Muscle of leg (tissue), 11 donors: ENCODE measurements around the gene LPGAT1. TPM values are rescaled to one million over a fixed set of nuclear protein-coding genes. Genes with fewer than 3 reads are reported as not detected.

Source experiments
- DNase-seq: peaks from one replicate; pipeline ENCODE4 v3.0.0; 2013
- H3K27ac ChIP-seq: one replicate; pipeline ENCODE4 v1.5.1; 2013; ENCODE audit warnings: mild to moderate bottlenecking, low read length, control low read depth
- H3K27me3 ChIP-seq: one replicate; pipeline ENCODE4 v1.6.1; 2013; ENCODE audit warnings: low read length; ENCODE audit not compliant: control insufficient read depth, insufficient read depth
- H3K36me3 ChIP-seq: one replicate; pipeline ENCODE4 v1.6.1; 2013; ENCODE audit warnings: low read length; ENCODE audit not compliant: control insufficient read depth, insufficient read depth
- H3K4me1 ChIP-seq: one replicate; pipeline ENCODE4 v1.6.1; 2013; ENCODE audit warnings: low read length; ENCODE audit not compliant: control insufficient read depth, insufficient read depth
- H3K4me3 ChIP-seq: one replicate; pipeline ENCODE4 v1.5.1; 2013; ENCODE audit warnings: low read length, control low read depth
- H3K9me3 ChIP-seq: replicated peaks from 2 replicates; pipeline ENCODE4 v1.6.1; 2013; ENCODE audit warnings: low read depth, low read length; ENCODE audit not compliant: control insufficient read depth
- WGBS: methylation state at CpG from one replicate; pipeline ENCODE4 v1.1.5; 2013; ENCODE audit warnings: missing lambda C conversion rate; ENCODE audit not compliant: insufficient coverage; 5-methylcytosine and 5-hydroxymethylcytosine counted together
- polyA plus RNA-seq, 8 donors: library from polyadenylated mRNA; unstranded; fragments of 120-200 nt; gene quantifications; one replicate each; pipeline versions ENCODE4 v1.2.1 to v1.2.3, GENCODE V29; 2013; ENCODE audit warnings: inconsistent platforms in 1 of 8, low replicate concordance in 1 of 8; ENCODE audit not compliant: insufficient read length in 8 of 8, insufficient read depth in 1 of 8
- total RNA-seq: library from RNA; stranded (reverse); fragments of 120-200 nt; gene quantifications from one replicate; pipeline ENCODE4 v1.2.4, GENCODE V29; 2013

Gene LPGAT1
- total and polyA plus RNA-seq, 9 donors: 14.0 to 23.1 (median 17.6) TPM

GRCh38 chr1:211708926-211709325 is 121.6 kb downstream of the LPGAT1 start:
- no peaks in the 10 kb centered on the region for H3K36me3 ChIP-seq
- H3K4me3 ChIP-seq: no peak overlapping the region
- no peaks in the 10 kb centered on the region for H3K27me3 ChIP-seq
- no peak for DNase-seq
- no CpG with 5 or more reads among the region's 4 CpGs for WGBS
- H3K9me3 ChIP-seq: no peaks in the 10 kb centered on the region
- peaks cover 22% of the 10 kb centered on the region for H3K4me1 ChIP-seq
- no peak overlapping the region for H3K27ac ChIP-seq

- Histone ChIP-seq H3K4me1 (peaks cover 28% of the 10 kb centered on the region), H3K27me3 (no peaks in the 10 kb centered on the region), H3K27ac (no peak overlapping the region), H3K4me3 (no peak overlapping the region), H3K36me3 (no peaks in the 10 kb centered on the region), H3K9me3 (no peaks in the 10 kb centered on the region)
- 93% methylated on average over 5 of the region's 6 CpGs for WGBS
- no peak for DNase-seq
Measured at GRCh38 chr1:211708006-211708405, 122.6 kb downstream of the LPGAT1 start.

- Histone ChIP-seq H3K4me1 (peaks cover 28% of the 10 kb centered on the region), H3K9me3 (no peaks in the 10 kb centered on the region), H3K27ac (peak overlapping the region; percentile 59), H3K36me3 (no peaks in the 10 kb centered on the region), H3K4me3 (no peak overlapping the region), H3K27me3 (no peaks in the 10 kb centered on the region)
- 56% methylated on average over 2 of the region's 6 CpGs for WGBS
- DNase-seq: peak; percentile 68
Measured at GRCh38 chr1:211705467-211706091, 125.0 kb downstream of the LPGAT1 start.

GRCh38 chr1:211704543-211704942 is 126.0 kb downstream of the LPGAT1 start:
- Histone ChIP-seq H3K36me3 (no peaks in the 10 kb centered on the region), H3K27me3 (no peaks in the 10 kb centered on the region), H3K27ac (no peak overlapping the region), H3K4me1 (peaks cover 28% of the 10 kb centered on the region), H3K4me3 (no peak overlapping the region), H3K9me3 (no peaks in the 10 kb centered on the region)
- 89% methylated on average over 1 of the region's 3 CpGs for WGBS
- DNase-seq: no peak

GRCh38 chr1:211703812-211704537 is 126.6 kb downstream of the LPGAT1 start:
- 54% methylated on average over 8 of the region's 11 CpGs for WGBS
- H3K4me1 ChIP-seq: peaks cover 28% of the 10 kb centered on the region
- no peaks in the 10 kb centered on the region for H3K36me3 ChIP-seq
- no peak overlapping the region for H3K27ac ChIP-seq
- peaks cover 2% of the 10 kb centered on the region for H3K27me3 ChIP-seq
- peak; percentile 49 for DNase-seq
- no peaks in the 10 kb centered on the region for H3K9me3 ChIP-seq
- no peak overlapping the region for H3K4me3 ChIP-seq

- Histone ChIP-seq H3K4me1 (peaks cover 43% of the 10 kb centered on the region), H3K4me3 (no peak overlapping the region), H3K27ac (no peak overlapping the region), H3K9me3 (no peaks in the 10 kb centered on the region), H3K27me3 (peaks cover 4% of the 10 kb centered on the region), H3K36me3 (no peaks in the 10 kb centered on the region)
- no peak for DNase-seq
- 95% methylated on average over 4 of the region's 6 CpGs for WGBS
Measured at GRCh38 chr1:211701733-211702132, 128.8 kb downstream of the LPGAT1 start.

- DNase-seq: no peak
- no peak overlapping the region for H3K4me3 ChIP-seq
- WGBS: 30% methylated on average over 13 of the region's 16 CpGs
Measured at GRCh38 chr1:211699059-211699458, 131.5 kb downstream of the LPGAT1 start.

GRCh38 chr1:211698161-211699026 is 132.2 kb downstream of the LPGAT1 start:
- H3K27ac ChIP-seq: no peak overlapping the region
- 22% methylated on average over 14 of the region's 29 CpGs for WGBS
- peak; percentile 63 for DNase-seq
- H3K4me3 ChIP-seq: peak overlapping the region; percentile 5
- peaks cover 4% of the 10 kb centered on the region for H3K27me3 ChIP-seq
- H3K36me3 ChIP-seq: no peaks in the 10 kb centered on the region
- peaks cover 15% of the 10 kb centered on the region for H3K4me1 ChIP-seq
- H3K9me3 ChIP-seq: no peaks in the 10 kb centered on the region

More at GRCh38 chr1:211699059-211699458, 131.5 kb downstream of the LPGAT1 start:
- Histone ChIP-seq H3K36me3 (no peaks in the 10 kb centered on the region), H3K4me1 (peaks cover 21% of the 10 kb centered on the region), H3K27ac (no peak overlapping the region), H3K27me3 (peaks cover 4% of the 10 kb centered on the region), H3K9me3 (no peaks in the 10 kb centered on the region)

GRCh38 chr1:211697356-211697755 is 133.2 kb downstream of the LPGAT1 start:
- no peaks in the 10 kb centered on the region for H3K9me3 ChIP-seq
- no peaks in the 10 kb centered on the region for H3K36me3 ChIP-seq
- H3K4me3 ChIP-seq: no peak overlapping the region
- H3K27ac ChIP-seq: no peak overlapping the region
- peaks cover 14% of the 10 kb centered on the region for H3K4me1 ChIP-seq
- peak; percentile 59 for DNase-seq
- peaks cover 4% of the 10 kb centered on the region for H3K27me3 ChIP-seq
- WGBS: no CpG with 5 or more reads among the region's 1 CpG
